EH (cell line): ENCODE measurements around the gene TEPSIN.

Experiments used
- DNase-seq: peaks from one replicate; pipeline ENCODE4 v3.0.0-alpha.2; 2015; ENCODE audit warnings: low read depth

TEPSIN gene

GRCh38 chr17:81238815-81239713 is at the start of gene TEPSIN, which contains the start of gene NDUFAF8:
TEPSIN (minus strand) TSS chr17:81239055; CDS start chr17:81239033, 22 bp downstream.
NDUFAF8 (plus strand) TSS chr17:81239318; CDS start chr17:81239364, 46 bp downstream.
- peak; percentile 100 for DNase-seq

- DNase-seq, result no peak
Measured at GRCh38 chr17:81287741-81288430, 49.0 kb upstream of the TEPSIN start.

GRCh38 chr17:81287152-81287551 is 48.3 kb upstream of the TEPSIN start:
- no peak for DNase-seq

GRCh38 chr17:81286491-81287145 is 47.8 kb upstream of the TEPSIN start:
- DNase-seq, result no peak

- no peak for DNase-seq
Measured at GRCh38 chr17:81285894-81286293, 47.0 kb upstream of the TEPSIN start.

GRCh38 chr17:81285179-81285878 is 46.5 kb upstream of the TEPSIN start:
- DNase-seq, result peak; percentile 64

GRCh38 chr17:81282876-81283275 is 44.0 kb upstream of the TEPSIN start:
- DNase-seq, result no peak

GRCh38 chr17:81282141-81282540 is 43.3 kb upstream of the TEPSIN start:
- no peak for DNase-seq

- no peak for DNase-seq
Measured at GRCh38 chr17:81280571-81280970, 41.7 kb upstream of the TEPSIN start.

GRCh38 chr17:81279278-81280275 is 40.7 kb upstream of the TEPSIN start:
- DNase-seq, result no peak

GRCh38 chr17:81278831-81279230 is 40.0 kb upstream of the TEPSIN start:
- no peak for DNase-seq

GRCh38 chr17:81277946-81278693 is 39.3 kb upstream of the TEPSIN start:
- DNase-seq, result no peak

- DNase-seq, result no peak
Measured at GRCh38 chr17:81277421-81277820, 38.6 kb upstream of the TEPSIN start.

GRCh38 chr17:81276781-81277180 is 37.9 kb upstream of the TEPSIN start:
- DNase-seq, result no peak

- no peak for DNase-seq
Measured at GRCh38 chr17:81274471-81274855, 35.6 kb upstream of the TEPSIN start.

- no peak for DNase-seq
Measured at GRCh38 chr17:81273698-81274470, 35.0 kb upstream of the TEPSIN start.

- DNase-seq, result no peak
Measured at GRCh38 chr17:81272616-81273015, 33.8 kb upstream of the TEPSIN start.

- DNase-seq, result no peak
Measured at GRCh38 chr17:81271226-81271625, 32.4 kb upstream of the TEPSIN start.

- no peak for DNase-seq
Measured at GRCh38 chr17:81270279-81270678, 31.4 kb upstream of the TEPSIN start.
